Left lung (tissue), 10 donors: ENCODE results near the gene CDC42BPA. TPM values are rescaled to one million over a fixed set of nuclear protein-coding genes. Genes with fewer than 3 reads are reported as not detected.
"Not testable (repeated sequence)": the region's sequence is repeated elsewhere in the genome, so short reads cannot be mapped to it uniquely, and the experiment has no call there.

Experiments used
- ATAC-seq: fragments of 200-7000 bp; cut with Tn5 transposase; one replicate; pipeline ENCODE4 v1.9.1; 2020; ENCODE audit warnings: moderate library complexity
- DNase-seq, 4 donors: peaks; one replicate each; pipeline ENCODE4 v3.0.0-alpha.2; 2013 to 2020
- H3K27ac ChIP-seq, 2 donors: fragments of 200-600 bp; sonication (generic) in 1 of 2; one replicate each; pipeline versions ENCODE4 v1.5.0 to v1.8.0; 2020 to 2021
- H3K27me3 ChIP-seq, 2 donors: fragments of 200-600 bp; sonication (generic) in 1 of 2; one replicate each; pipeline versions ENCODE4 v1.5.0 to v1.8.0; 2020 to 2021
- H3K36me3 ChIP-seq, 2 donors: fragments of 200-600 bp; sonication (generic) in 1 of 2; one replicate each; pipeline versions ENCODE4 v1.5.0 to v1.8.0; 2020 to 2021
- H3K4me1 ChIP-seq, 2 donors: fragments of 200-600 bp; one replicate each; pipeline ENCODE4 v1.8.0; 2021
- H3K4me3 ChIP-seq, 2 donors: fragments of 200-600 bp; sonication (generic) in 1 of 2; one replicate each; pipeline versions ENCODE4 v1.5.0 to v1.8.0; 2020 to 2021; ENCODE audit warnings: mild to moderate bottlenecking in 1 of 2
- H3K9me3 ChIP-seq, 2 donors: fragments of 200-600 bp; sonication (generic) in 1 of 2; one replicate each; pipeline versions ENCODE4 v1.5.0 to v1.8.0; 2020 to 2021
- intact Hi-C, 2 donors: fragments of 100-400 bp; cut with DNase I; formaldehyde crosslinking; loops; one replicate each; pipeline versions ENCODE4 v1.11.2 to v1.14.2; 2022
- polyA plus RNA-seq, 6 donors: library from polyadenylated mRNA; unstranded; fragments of 120-200 nt; gene quantifications; one replicate each; pipeline ENCODE4 v1.2.1, GENCODE V29; 2013; ENCODE audit not compliant: insufficient read length in 6 of 6
- total RNA-seq, 2 donors: library from RNA; stranded (reverse); fragmentation: NEBNext Ultra II Directional; extraction: Animal tissue kit (Norgen Biotek cat#: 25700); gene quantifications; one replicate each; pipeline ENCODE4 v1.2.1, GENCODE V29; 2021
- TF ChIP-seq, protein P1 (sequence below), 2 donors: fragments of 200-600 bp; sonication (generic) in 1 of 2; IDR thresholded peaks; one replicate each; pipeline versions ENCODE4 v1.5.0 to v1.8.0; 2021; ENCODE audit warnings: antibody characterized with exemption in 2 of 2
- donor health status: DM: no; HTN: yes; CAD: no.
- donor health status: DM: no; HTN: no; CAD: no.

Gene CDC42BPA
- total and polyA plus RNA-seq, 8 donors = 35.8 to 49.0 (median 43.4) TPM

GRCh38 chr1:227355542-227356245 lies 37.4 kb upstream of the CDC42BPA start:
- intact Hi-C loops = no loop called here
- Histone ChIP-seq H3K4me1 (peaks cover 0 to 17% of the 10 kb centered on the region in 2 donors), H3K36me3 (no peaks in the 10 kb centered on the region), H3K4me3 (no peak overlapping the region), H3K9me3 (no peaks in the 10 kb centered on the region), H3K27me3 (no peaks in the 10 kb centered on the region), H3K27ac (no peak overlapping the region)
- no peak for ATAC-seq
- no peak for DNase-seq
- TF ChIP-seq, protein P1, sequence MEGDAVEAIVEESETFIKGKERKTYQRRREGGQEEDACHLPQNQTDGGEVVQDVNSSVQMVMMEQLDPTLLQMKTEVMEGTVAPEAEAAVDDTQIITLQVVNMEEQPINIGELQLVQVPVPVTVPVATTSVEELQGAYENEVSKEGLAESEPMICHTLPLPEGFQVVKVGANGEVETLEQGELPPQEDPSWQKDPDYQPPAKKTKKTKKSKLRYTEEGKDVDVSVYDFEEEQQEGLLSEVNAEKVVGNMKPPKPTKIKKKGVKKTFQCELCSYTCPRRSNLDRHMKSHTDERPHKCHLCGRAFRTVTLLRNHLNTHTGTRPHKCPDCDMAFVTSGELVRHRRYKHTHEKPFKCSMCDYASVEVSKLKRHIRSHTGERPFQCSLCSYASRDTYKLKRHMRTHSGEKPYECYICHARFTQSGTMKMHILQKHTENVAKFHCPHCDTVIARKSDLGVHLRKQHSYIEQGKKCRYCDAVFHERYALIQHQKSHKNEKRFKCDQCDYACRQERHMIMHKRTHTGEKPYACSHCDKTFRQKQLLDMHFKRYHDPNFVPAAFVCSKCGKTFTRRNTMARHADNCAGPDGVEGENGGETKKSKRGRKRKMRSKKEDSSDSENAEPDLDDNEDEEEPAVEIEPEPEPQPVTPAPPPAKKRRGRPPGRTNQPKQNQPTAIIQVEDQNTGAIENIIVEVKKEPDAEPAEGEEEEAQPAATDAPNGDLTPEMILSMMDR (IDR thresholded peaks at IDR 0.05) = no peak

GRCh38 chr1:227353186-227353585 lies 34.9 kb upstream of the CDC42BPA start:
- intact Hi-C loops = no loop called here
- Histone ChIP-seq H3K9me3 (no peaks in the 10 kb centered on the region), H3K36me3 (no peaks in the 10 kb centered on the region), H3K27me3 (no peaks in the 10 kb centered on the region), H3K4me1 (peaks cover 0 to 17% of the 10 kb centered on the region in 2 donors), H3K4me3 (no peak overlapping the region), H3K27ac (no peak overlapping the region)
- no peak for ATAC-seq
- TF ChIP-seq, protein P1 (IDR thresholded peaks at IDR 0.05) = no peak
- no peak for DNase-seq

DNA sequence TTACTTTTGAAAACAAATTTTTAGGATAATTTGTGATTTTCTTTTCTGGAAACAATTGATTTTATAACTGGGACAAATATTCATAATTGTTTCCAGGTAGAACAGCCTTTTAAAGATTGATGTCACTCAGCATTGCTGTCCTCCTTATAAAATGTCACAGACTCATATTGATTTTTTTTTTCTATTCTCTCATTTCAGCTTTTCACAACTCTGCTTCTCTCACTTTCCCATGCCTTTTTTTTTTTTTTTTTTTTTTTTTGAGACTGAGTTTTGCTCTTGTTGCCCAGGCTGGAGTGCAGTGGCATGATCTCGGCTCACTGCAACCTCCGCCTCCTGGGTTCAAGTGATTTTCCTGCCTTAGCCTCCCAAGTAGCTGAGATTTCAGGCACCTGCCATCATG lies 33.9 kb upstream of the CDC42BPA start:
- H3K9me3 ChIP-seq, H3K36me3 ChIP-seq, H3K4me3 ChIP-seq, DNase-seq, ATAC-seq, H3K27ac ChIP-seq, intact Hi-C loops, H3K4me1 ChIP-seq, H3K27me3 ChIP-seq: not testable (repeated sequence)

- peaks cover 0 to 2% of the 10 kb centered on the region in 2 donors for H3K4me1 ChIP-seq
- H3K36me3 ChIP-seq = no peaks in the 10 kb centered on the region
- TF ChIP-seq, protein P1 (IDR thresholded peaks at IDR 0.05) = no peak
These were observed 33.2 kb upstream of the CDC42BPA start for GRCh38 chr1:227351443-227351842.

GRCh38 chr1:227349967-227350366 lies 31.7 kb upstream of the CDC42BPA start:
- Histone ChIP-seq H3K36me3 (no peaks in the 10 kb centered on the region), H3K4me1 (no peaks in the 10 kb centered on the region), H3K9me3 (no peaks in the 10 kb centered on the region), H3K27me3 (no peaks in the 10 kb centered on the region), H3K27ac (no peak overlapping the region), H3K4me3 (no peak overlapping the region)
- intact Hi-C loops = no loop called here
- no peak for DNase-seq
- TF ChIP-seq, protein P1 (IDR thresholded peaks at IDR 0.05) = no peak
- ATAC-seq = no peak

More at GRCh38 chr1:227351443-227351842, 33.2 kb upstream of the CDC42BPA start:
- no peaks in the 10 kb centered on the region for H3K9me3 ChIP-seq
- no peak overlapping the region for H3K4me3 ChIP-seq
- peak overlapping the region in 1 of 2 donors; percentile 13 for H3K27ac ChIP-seq
- no peaks in the 10 kb centered on the region for H3K27me3 ChIP-seq
- ATAC-seq (peak; percentile 19), DNase-seq (no peak)
- intact Hi-C loops = no loop called here
